Esophagus squamous epithelium (tissue), 4 donors: ENCODE results near the gene HMCN1.

Source experiments
- CTCF ChIP-seq, 6 experiments: fragments of 450-650 bp in 4 of 6; fragments of 200-600 bp in 2 of 6; sonication (generic) in 2 of 6; IDR thresholded peaks; one replicate each; pipeline ENCODE4 v1.5.1; 2016 to 2019; ENCODE audit warnings: antibody characterized with exemption in 6 of 6, mild to moderate bottlenecking in 4 of 6, moderate library complexity in 4 of 6
- POLR2A ChIP-seq, 4 donors: fragments of 450-650 bp; IDR thresholded peaks; one replicate each; pipeline ENCODE4 v1.6.1; 2017; ENCODE audit warnings: antibody characterized with exemption in 4 of 4, mild to moderate bottlenecking in 4 of 4, moderate library complexity in 3 of 4

- no peak for TF ChIP-seq CTCF (IDR thresholded peaks at IDR 0.05)
- no peak for TF ChIP-seq POLR2A (IDR thresholded peaks at IDR 0.05)
Measured at GRCh38 chr1:185716095-185716494, 18.1 kb upstream of the HMCN1 start.
